ENCODE measurements around the gene RALGAPA2.

The RALGAPA2 gene

DNA sequence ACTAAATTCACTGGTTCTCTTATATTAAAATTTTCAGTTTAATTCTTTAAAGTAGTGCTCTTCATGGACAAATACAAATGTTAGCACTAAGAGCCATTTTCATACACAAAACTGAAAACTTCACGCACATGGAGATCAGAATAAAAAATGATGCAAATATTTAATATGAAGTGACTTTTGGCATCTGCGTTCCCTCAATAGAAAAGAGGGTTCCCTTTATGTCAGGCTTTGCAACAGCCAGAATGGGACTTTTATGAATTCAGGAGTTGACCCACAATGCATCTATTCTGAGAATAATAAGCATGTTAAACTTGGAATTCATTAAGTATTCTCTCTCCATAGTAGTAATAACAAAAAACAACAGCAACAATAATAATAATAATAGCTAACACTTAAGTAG, 218.7 kb downstream of the RALGAPA2 start:
- ChIA-PET POLR2A (no interaction called here), CTCF (no interaction called here)
- TF ChIP-seq, protein P1, sequence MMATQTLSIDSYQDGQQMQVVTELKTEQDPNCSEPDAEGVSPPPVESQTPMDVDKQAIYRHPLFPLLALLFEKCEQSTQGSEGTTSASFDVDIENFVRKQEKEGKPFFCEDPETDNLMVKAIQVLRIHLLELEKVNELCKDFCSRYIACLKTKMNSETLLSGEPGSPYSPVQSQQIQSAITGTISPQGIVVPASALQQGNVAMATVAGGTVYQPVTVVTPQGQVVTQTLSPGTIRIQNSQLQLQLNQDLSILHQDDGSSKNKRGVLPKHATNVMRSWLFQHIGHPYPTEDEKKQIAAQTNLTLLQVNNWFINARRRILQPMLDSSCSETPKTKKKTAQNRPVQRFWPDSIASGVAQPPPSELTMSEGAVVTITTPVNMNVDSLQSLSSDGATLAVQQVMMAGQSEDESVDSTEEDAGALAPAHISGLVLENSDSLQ (IDR thresholded peaks at IDR 0.05): no peak
- TF ChIP-seq TARDBP (IDR thresholded peaks at IDR 0.05) (no peak), BHLHE40 (IDR thresholded peaks at IDR 0.05; ENCODE audit: borderline replicate concordance) (no peak), LEF1 (IDR thresholded peaks at IDR 0.05; ENCODE audit: borderline replicate concordance) (no peak), SUZ12 (IDR thresholded peaks at IDR 0.05) (no peak), FOXK2 (IDR thresholded peaks at IDR 0.05) (no peak), ZNF384 (IDR thresholded peaks at IDR 0.05) (no peak)

DNA sequence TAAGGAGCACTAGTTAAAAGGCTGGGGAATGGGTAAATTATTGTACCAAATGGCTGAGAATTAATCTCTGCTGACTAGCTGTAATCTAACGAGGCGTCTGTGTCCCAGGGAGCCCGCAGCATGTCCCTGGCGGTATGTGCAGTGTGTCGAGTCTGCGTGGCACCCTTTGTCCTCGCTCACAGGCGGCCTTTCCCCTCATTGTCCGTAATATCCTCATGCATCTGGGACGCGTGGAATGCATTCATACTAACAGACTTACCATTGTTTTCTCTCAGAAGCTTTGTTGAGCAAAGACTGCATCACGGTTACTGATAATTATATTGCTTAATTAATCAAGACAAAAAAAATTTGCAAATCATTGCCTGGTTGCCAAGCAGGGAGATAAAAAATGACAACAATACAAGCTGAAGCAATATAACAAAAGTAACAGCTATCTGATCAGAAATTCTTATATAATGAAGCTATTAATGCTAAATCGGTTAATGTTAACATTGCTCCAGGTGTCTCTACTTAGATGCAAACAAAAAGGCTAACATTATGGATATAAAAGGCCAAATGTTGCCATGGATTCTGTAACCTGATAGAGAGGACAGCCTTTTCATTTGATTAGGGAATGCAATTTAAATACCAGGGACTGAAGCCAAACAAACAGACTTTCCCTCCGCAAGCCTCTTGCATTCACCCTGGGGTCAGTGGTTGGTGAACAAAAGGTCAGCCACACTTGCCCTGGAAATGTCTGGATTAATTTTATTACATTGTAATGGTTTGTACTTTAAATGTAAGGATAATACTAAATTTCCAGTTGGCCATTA, 219.7 kb downstream of the RALGAPA2 start:
- DNase-seq (ENCODE audit: extremely low spot score): no peak
- CTCF ChIA-PET: no interaction called here
- TF ChIP-seq CTBP1 (IDR thresholded peaks at IDR 0.05; ENCODE audit: borderline replicate concordance) (no peak), SUZ12 (IDR thresholded peaks at IDR 0.05) (no peak), SP1 (IDR thresholded peaks at IDR 0.05) (no peak), ZNF384 (IDR thresholded peaks at IDR 0.05) (no peak), BHLHE40 (IDR thresholded peaks at IDR 0.05; ENCODE audit: borderline replicate concordance) (no peak), HDGF (IDR thresholded peaks at IDR 0.05; ENCODE audit: borderline replicate concordance) (no peak)
- TF ChIP-seq, protein P1 (IDR thresholded peaks at IDR 0.05): no peak
- POLR2A ChIA-PET: no interaction called here

More for the DNA sequence above, 218.7 kb downstream of the RALGAPA2 start:
- DNase-seq (ENCODE audit: extremely low spot score): no peak

DNA sequence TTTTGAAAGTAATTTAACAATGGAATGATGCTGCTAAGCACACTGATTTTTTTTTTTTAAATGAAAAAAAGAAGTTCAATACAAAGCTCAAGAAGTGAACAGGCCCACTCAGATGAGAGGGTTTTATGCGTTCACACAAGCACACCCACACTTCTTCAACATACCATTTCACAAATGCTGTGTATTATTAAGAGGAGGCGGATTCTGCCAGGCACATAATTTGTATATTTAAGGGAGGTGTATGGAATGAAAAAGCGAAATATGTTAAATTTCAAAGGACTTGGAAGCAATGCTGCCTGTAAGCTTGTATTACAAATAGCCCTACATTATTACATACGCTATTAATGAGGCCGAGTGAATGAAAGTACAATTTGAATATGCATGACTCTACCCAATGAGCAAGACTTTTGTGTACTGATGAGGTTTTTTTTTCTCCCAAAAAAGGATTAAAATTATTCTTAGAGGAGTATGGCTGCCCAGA, 220.6 kb downstream of the RALGAPA2 start:
- POLR2A ChIA-PET: no interaction called here

GRCh38 chr20:20491110-20491783, 221.2 kb downstream of the RALGAPA2 start:
- TF ChIP-seq, protein P1 (IDR thresholded peaks at IDR 0.05): no peak
- TF ChIP-seq SUZ12 (IDR thresholded peaks at IDR 0.05) (no peak), ARNT (IDR thresholded peaks at IDR 0.05) (no peak), FOXK2 (IDR thresholded peaks at IDR 0.05) (no peak), TARDBP (IDR thresholded peaks at IDR 0.05) (no peak), ZNF384 (IDR thresholded peaks at IDR 0.05) (no peak), SP1 (IDR thresholded peaks at IDR 0.05) (no peak), CTBP1 (IDR thresholded peaks at IDR 0.05; ENCODE audit: borderline replicate concordance) (no peak), BHLHE40 (IDR thresholded peaks at IDR 0.05; ENCODE audit: borderline replicate concordance) (no peak), HDGF (IDR thresholded peaks at IDR 0.05; ENCODE audit: borderline replicate concordance) (no peak), ELF4 (IDR thresholded peaks at IDR 0.05) (no peak), LEF1 (IDR thresholded peaks at IDR 0.05; ENCODE audit: borderline replicate concordance) (no peak), NFRKB (IDR thresholded peaks at IDR 0.05) (no peak), FOXM1 (IDR thresholded peaks at IDR 0.05; ENCODE audit: borderline replicate concordance) (no peak), FOXA1 (IDR thresholded peaks at IDR 0.05) (no peak), L3MBTL2 (conservative IDR thresholded peaks at IDR 0.05) (no peak)
- ChIA-PET CTCF (no interaction called here), POLR2A (no interaction called here)
- DNase-seq (ENCODE audit: extremely low spot score): no peak

More for the DNA sequence above, 220.6 kb downstream of the RALGAPA2 start:
- TF ChIP-seq FOXM1 (IDR thresholded peaks at IDR 0.05; ENCODE audit: borderline replicate concordance): no peak
- no peak for TF ChIP-seq FOXK2 (IDR thresholded peaks at IDR 0.05)
- TF ChIP-seq L3MBTL2 (conservative IDR thresholded peaks at IDR 0.05): no peak
- no peak for DNase-seq (ENCODE audit: extremely low spot score)
- CTCF ChIA-PET: no interaction called here

DNA sequence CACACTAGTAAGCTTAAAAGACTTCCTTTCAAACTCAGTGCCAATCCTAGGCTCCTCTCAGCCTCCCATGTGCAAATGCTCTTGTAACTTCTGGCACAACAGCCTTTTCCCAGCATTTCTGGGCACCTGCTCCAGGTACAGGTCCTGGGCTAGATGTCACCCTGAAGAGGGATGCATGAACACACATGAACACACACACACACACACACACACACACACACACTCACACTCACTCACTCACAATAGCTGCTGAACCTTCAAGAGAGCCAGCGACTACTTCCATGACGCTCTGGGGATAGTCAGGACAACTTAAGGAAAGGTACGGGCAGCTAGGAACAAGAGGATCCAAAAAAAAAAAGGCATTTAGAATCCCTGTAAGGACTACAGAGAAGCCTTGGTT, 221.8 kb downstream of the RALGAPA2 start:
- ChIA-PET POLR2A (no interaction called here), CTCF (no interaction called here)
- TF ChIP-seq L3MBTL2 (conservative IDR thresholded peaks at IDR 0.05) (no peak), NFRKB (IDR thresholded peaks at IDR 0.05) (no peak), ZNF384 (IDR thresholded peaks at IDR 0.05) (no peak), SUZ12 (IDR thresholded peaks at IDR 0.05) (no peak), BHLHE40 (IDR thresholded peaks at IDR 0.05; ENCODE audit: borderline replicate concordance) (no peak), SP1 (IDR thresholded peaks at IDR 0.05) (no peak), TARDBP (IDR thresholded peaks at IDR 0.05) (no peak)
- TF ChIP-seq, protein P1 (IDR thresholded peaks at IDR 0.05): no peak
- DNase-seq (ENCODE audit: extremely low spot score): no peak
